ENCODE measurements around the gene GLTP.

The GLTP gene

GRCh38 chr12:109920261-109920780 is 40.0 kb upstream of the GLTP start:
- H3F3A ChIP-seq (ENCODE audit: control insufficient read depth, insufficient read depth) = peaks cover 7% of the 10 kb centered on the region
- TF ChIP-seq EZH2phosphoT487 (IDR thresholded peaks at IDR 0.05; ENCODE audit: borderline replicate concordance, low read length) (no peak), CTCF (IDR thresholded peaks at IDR 0.05; ENCODE audit: low read depth, low read length, poor library complexity, severe bottlenecking) (no peak)
- no peaks in the 10 kb centered on the region for H3K9me3 ChIP-seq (ENCODE audit: control insufficient read depth, insufficient read depth, low read length)
- H3K79me2 ChIP-seq (ENCODE audit: control insufficient read depth, low read length) = no peaks in the 10 kb centered on the region
- no peak overlapping the region for H3K27ac ChIP-seq (ENCODE audit: low read depth, low read length)
- no peak overlapping the region for H3K4me3 ChIP-seq (ENCODE audit: low read length)
- peaks cover 20% of the 10 kb centered on the region for H3K4me1 ChIP-seq (ENCODE audit: control insufficient read depth, low read length)
- peaks cover 58% of the 10 kb centered on the region for H3K36me3 ChIP-seq (ENCODE audit: control insufficient read depth, low read length)
- no peak overlapping the region for H3K4me2 ChIP-seq (ENCODE audit: low read length)
- H3K9me2 ChIP-seq (replicated peaks; ENCODE audit: control insufficient read depth, low read length) = no peaks in the 10 kb centered on the region
- H3K27me3 ChIP-seq (ENCODE audit: control insufficient read depth, low read length) = no peaks in the 10 kb centered on the region
- H4K20me1 ChIP-seq (ENCODE audit: control insufficient read depth, insufficient read depth, low read depth, low read length) = no peaks in the 10 kb centered on the region

DNA sequence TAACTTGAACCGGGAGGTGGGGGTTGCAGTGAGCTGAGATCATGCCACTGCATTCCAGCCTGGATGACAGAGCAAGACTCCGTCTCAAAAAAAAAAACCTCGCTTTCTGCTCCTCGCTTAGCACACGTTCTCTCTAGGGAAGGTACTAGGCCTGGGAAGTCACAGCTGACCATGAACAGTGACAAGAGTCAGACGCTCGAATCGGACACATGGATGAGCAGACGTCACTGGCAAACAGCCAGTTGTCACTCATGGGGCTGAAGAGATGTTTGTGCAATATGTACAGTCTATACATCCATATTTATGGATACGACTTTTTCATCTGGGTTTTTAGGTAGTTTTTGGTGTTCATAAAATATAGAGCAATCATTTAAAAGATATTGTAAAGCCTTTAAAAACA is 39.1 kb upstream of the GLTP start:
- Histone ChIP-seq H3K79me2 (ENCODE audit: control insufficient read depth, low read length) (no peaks in the 10 kb centered on the region), H3K9me2 (replicated peaks; ENCODE audit: control insufficient read depth, low read length) (no peaks in the 10 kb centered on the region), H4K20me1 (ENCODE audit: control insufficient read depth, insufficient read depth, low read depth, low read length) (no peaks in the 10 kb centered on the region), H3K36me3 (ENCODE audit: control insufficient read depth, low read length) (peaks cover 67% of the 10 kb centered on the region), H3F3A (ENCODE audit: control insufficient read depth, insufficient read depth) (peaks cover 7% of the 10 kb centered on the region), H3K27ac (ENCODE audit: low read depth, low read length) (no peak overlapping the region), H3K27me3 (ENCODE audit: control insufficient read depth, low read length) (no peaks in the 10 kb centered on the region), H3K4me3 (ENCODE audit: low read length) (no peak overlapping the region), H3K9me3 (ENCODE audit: control insufficient read depth, insufficient read depth, low read length) (no peaks in the 10 kb centered on the region), H3K4me1 (ENCODE audit: control insufficient read depth, low read length) (peaks cover 11% of the 10 kb centered on the region), H3K4me2 (ENCODE audit: low read length) (no peak overlapping the region)
- TF ChIP-seq CTCF (IDR thresholded peaks at IDR 0.05; ENCODE audit: low read depth, low read length, poor library complexity, severe bottlenecking) (no peak), EZH2phosphoT487 (IDR thresholded peaks at IDR 0.05; ENCODE audit: borderline replicate concordance, low read length) (no peak)

- TF ChIP-seq EZH2phosphoT487 (IDR thresholded peaks at IDR 0.05; ENCODE audit: borderline replicate concordance, low read length) = no peak
- TF ChIP-seq CTCF (IDR thresholded peaks at IDR 0.05; ENCODE audit: low read depth, low read length, poor library complexity, severe bottlenecking) = no peak
- Histone ChIP-seq H3K4me3 (ENCODE audit: low read length) (no peak overlapping the region), H3K4me1 (ENCODE audit: control insufficient read depth, low read length) (no peaks in the 10 kb centered on the region), H3K36me3 (ENCODE audit: control insufficient read depth, low read length) (peaks cover 86% of the 10 kb centered on the region), H3F3A (ENCODE audit: control insufficient read depth, insufficient read depth) (0 out of 2 replicates have a peak, but pooled peaks cover 3% of the 10 kb centered on the region), H3K27ac (ENCODE audit: low read depth, low read length) (no peak overlapping the region), H3K79me2 (ENCODE audit: control insufficient read depth, low read length) (no peaks in the 10 kb centered on the region), H3K4me2 (ENCODE audit: low read length) (no peak overlapping the region), H4K20me1 (ENCODE audit: control insufficient read depth, insufficient read depth, low read depth, low read length) (no peaks in the 10 kb centered on the region), H3K9me3 (ENCODE audit: control insufficient read depth, insufficient read depth, low read length) (no peaks in the 10 kb centered on the region), H3K9me2 (replicated peaks; ENCODE audit: control insufficient read depth, low read length) (no peaks in the 10 kb centered on the region), H3K27me3 (ENCODE audit: control insufficient read depth, low read length) (no peaks in the 10 kb centered on the region)
Observed at GRCh38 chr12:109916045-109916444, 35.7 kb upstream of the GLTP start.
